Measurements from ENCODE around the gene HPSE2.
"Not testable (repeated sequence)": the region's sequence is repeated elsewhere in the genome, so short reads cannot be mapped to it uniquely, and the experiment has no call there.

Gene HPSE2

GRCh38 chr10:99008054-99008453 is 227.6 kb downstream of the HPSE2 start:
- no peak for TF ChIP-seq CTCF (IDR thresholded peaks at IDR 0.05; ENCODE audit: control insufficient read depth, extremely low read depth, insufficient read depth)
- no peak overlapping the region for H3K4me3 ChIP-seq (ENCODE audit: low read depth, low read length)
- DNase-seq (ENCODE audit: low read depth) = no peak

DNA sequence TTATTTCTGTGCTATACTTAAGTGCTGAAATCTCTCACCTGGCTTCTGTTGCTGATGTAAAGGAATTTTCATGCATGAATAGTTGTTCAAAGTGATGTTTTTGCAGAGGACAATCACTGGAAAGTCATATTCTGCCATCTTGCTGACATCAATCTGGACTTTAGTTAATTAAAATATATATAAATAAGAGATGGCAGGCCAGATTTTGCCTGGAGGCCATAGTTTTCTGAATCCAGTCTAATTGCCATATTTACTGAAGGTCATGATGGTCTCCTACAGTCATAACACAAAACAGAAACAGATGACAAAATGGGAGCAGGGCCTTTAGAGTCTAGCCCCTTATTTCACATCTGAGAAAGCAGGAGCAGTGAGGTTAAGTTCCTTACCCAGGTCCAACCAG is 228.2 kb downstream of the HPSE2 start:
- no peak for DNase-seq (ENCODE audit: low read depth)
- no peak for TF ChIP-seq CTCF (IDR thresholded peaks at IDR 0.05; ENCODE audit: control insufficient read depth, extremely low read depth, insufficient read depth)
- H3K4me3 ChIP-seq (ENCODE audit: low read depth, low read length) = no peak overlapping the region

GRCh38 chr10:99005254-99005653 is 230.4 kb downstream of the HPSE2 start:
- H3K4me3 ChIP-seq (ENCODE audit: low read depth, low read length) = no peak overlapping the region
- no peak for DNase-seq (ENCODE audit: low read depth)
- TF ChIP-seq CTCF (IDR thresholded peaks at IDR 0.05; ENCODE audit: control insufficient read depth, extremely low read depth, insufficient read depth) = no peak

GRCh38 chr10:99004738-99005137 is 230.9 kb downstream of the HPSE2 start:
- no peak for TF ChIP-seq CTCF (IDR thresholded peaks at IDR 0.05; ENCODE audit: control insufficient read depth, extremely low read depth, insufficient read depth)
- DNase-seq (ENCODE audit: low read depth) = no peak

DNA sequence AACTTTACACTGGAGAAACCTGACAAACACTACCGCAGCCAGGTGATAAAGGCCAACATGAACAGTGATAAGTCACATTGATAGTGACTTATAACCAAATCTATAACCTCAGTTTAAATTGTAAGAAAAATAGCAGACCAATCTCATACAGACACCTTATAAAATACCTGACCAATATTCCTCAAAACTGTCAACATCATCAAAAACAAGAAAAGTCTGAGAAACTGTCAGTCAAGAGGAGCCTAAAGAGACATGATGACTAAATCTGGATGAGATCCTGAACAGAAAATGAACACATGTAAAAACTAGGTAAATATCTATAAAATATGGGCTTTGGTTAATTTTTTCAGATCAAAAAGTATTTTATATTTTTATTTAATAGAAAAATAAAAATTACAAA is 233.3 kb downstream of the HPSE2 start:
- H3K4me3 ChIP-seq (ENCODE audit: low read depth, low read length) = no peak overlapping the region
- TF ChIP-seq CTCF (IDR thresholded peaks at IDR 0.05; ENCODE audit: control insufficient read depth, extremely low read depth, insufficient read depth) = no peak
- DNase-seq (ENCODE audit: low read depth) = no peak

More at GRCh38 chr10:99004738-99005137, 230.9 kb downstream of the HPSE2 start:
- no peak overlapping the region for H3K4me3 ChIP-seq (ENCODE audit: low read depth, low read length)

DNA sequence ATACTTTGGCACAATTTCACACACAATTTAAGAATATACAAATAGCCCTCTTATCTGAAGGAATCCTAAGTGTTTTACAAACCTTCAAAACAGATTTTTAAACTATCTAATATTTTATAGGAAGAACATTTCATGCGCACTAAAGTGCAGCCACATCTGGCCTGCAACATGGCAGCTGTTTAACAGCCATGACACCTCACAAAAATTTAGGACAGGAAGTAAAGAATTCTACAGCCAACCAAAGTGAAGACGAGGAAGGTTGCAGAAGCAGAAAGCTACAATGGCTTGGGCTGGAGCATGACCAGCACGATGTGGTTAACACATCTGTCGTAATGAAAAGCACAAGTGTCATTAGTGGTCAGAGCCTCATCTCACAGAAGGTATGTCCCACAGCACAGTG is 238.1 kb downstream of the HPSE2 start:
- DNase-seq (ENCODE audit: low read depth) = no peak
- no peak overlapping the region for H3K4me3 ChIP-seq (ENCODE audit: low read depth, low read length)
- no peak for TF ChIP-seq CTCF (IDR thresholded peaks at IDR 0.05; ENCODE audit: control insufficient read depth, extremely low read depth, insufficient read depth)

- DNase-seq (ENCODE audit: low read depth) = no peak
- TF ChIP-seq CTCF (IDR thresholded peaks at IDR 0.05; ENCODE audit: control insufficient read depth, extremely low read depth, insufficient read depth) = no peak
- H3K4me3 ChIP-seq (ENCODE audit: low read depth, low read length) = no peak overlapping the region
These were observed 241.6 kb downstream of the HPSE2 start for GRCh38 chr10:98994030-98994429.

DNA sequence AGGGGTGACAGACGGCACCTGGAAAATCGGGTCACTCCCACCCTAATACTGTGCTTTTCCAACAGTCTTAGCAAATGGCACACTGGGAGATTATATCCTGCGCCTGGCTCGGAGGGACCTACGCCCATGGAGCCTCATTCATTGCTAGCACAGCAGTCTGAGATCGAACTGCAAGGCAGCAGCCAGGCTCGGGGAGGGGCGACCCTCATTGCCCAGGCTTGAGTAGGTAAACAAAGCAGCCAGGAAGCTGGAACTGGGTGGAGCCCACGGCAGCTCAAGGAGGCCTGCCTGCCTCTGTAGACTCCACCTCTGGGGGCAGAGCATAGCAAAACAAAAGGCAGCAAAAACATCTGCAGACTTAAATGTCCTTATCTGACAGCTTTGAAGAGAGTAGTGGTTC is 251.9 kb downstream of the HPSE2 start:
- not testable (repeated sequence) for DNase-seq (ENCODE audit: low read depth); H3K4me3 ChIP-seq (ENCODE audit: low read depth, low read length)
